Testis (tissue), 3 donors: ENCODE results near the gene SLC16A8. TPM values are rescaled to one million over a fixed set of nuclear protein-coding genes. Genes with fewer than 3 reads are reported as not detected.

ENCODE experiments used
- DNase-seq: peaks from one replicate; pipeline ENCODE4 v3.0.0-alpha.2; 2019
- H3K27ac ChIP-seq, 2 donors: fragments of 200-600 bp; sonication (generic); one replicate each; pipeline ENCODE4 v1.5.1; 2019
- H3K27me3 ChIP-seq: fragments of 200-600 bp; sonication (generic); one replicate; pipeline ENCODE4 v1.5.1; 2019
- H3K36me3 ChIP-seq: fragments of 200-600 bp; sonication (generic); one replicate; pipeline ENCODE4 v1.5.1; 2017; ENCODE audit warnings: low read depth; ENCODE audit errors: missing control alignments
- H3K4me1 ChIP-seq: fragments of 200-600 bp; sonication (generic); one replicate; pipeline ENCODE4 v1.5.1; 2019
- H3K4me3 ChIP-seq, 2 donors: fragments of 200-600 bp; sonication (generic); one replicate each; pipeline ENCODE4 v1.5.1; 2017 to 2019
- H3K9me3 ChIP-seq: fragments of 200-600 bp; sonication (generic); one replicate; pipeline ENCODE4 v1.5.1; 2017
- CTCF ChIP-seq, 3 experiments: fragments of 450-650 bp in 2 of 3; fragments of 200-600 bp in 1 of 3; sonication (generic) in 1 of 3; IDR thresholded peaks; one replicate each; pipeline ENCODE4 v1.5.1; 2016 to 2019; ENCODE audit warnings: antibody characterized with exemption in 3 of 3, mild to moderate bottlenecking in 2 of 3, moderate library complexity in 1 of 3
- POLR2A ChIP-seq: fragments of 450-650 bp; IDR thresholded peaks from one replicate; pipeline ENCODE4 v1.6.1; 2017; ENCODE audit warnings: antibody characterized with exemption, mild to moderate bottlenecking, moderate library complexity
- WGBS, 2 donors: methylation state at CpG; one replicate each; pipeline ENCODE4 v1.1.5; 2018; 5-methylcytosine and 5-hydroxymethylcytosine counted together
- intact Hi-C: fragments of 100-400 bp; cut with DNase I; formaldehyde crosslinking; loops from one replicate; pipeline ENCODE4 v1.15.1; 2023; ENCODE audit warnings: low total_unique reads
- polyA plus RNA-seq: library from polyadenylated mRNA; stranded (reverse); fragments of 350-450 nt; fragmentation: Illumina TruSeq; extraction: RNeasy Lipid Tissue Mini Kit (QIAGEN cat#74804); gene quantifications from one replicate; pipeline ENCODE4 v1.2.3, GENCODE V29; 2014; ENCODE audit warnings: low read depth, low replicate concordance; ENCODE audit not compliant: insufficient read depth
- total RNA-seq, 2 donors: library from RNA; depleted of rRNA; stranded (reverse); fragments of >200 nt; gene quantifications; one replicate each; pipeline ENCODE4 v1.2.3, GENCODE V29; 2016

SLC16A8 gene
- total and polyA plus RNA-seq, 3 donors from 2014 or later = 1.6 to 2.4 (median 2.0) TPM

GRCh38 chr22:38114484-38115398, 30.8 kb upstream of the SLC16A8 start:
- H3K9me3 ChIP-seq = no peaks in the 10 kb centered on the region
- H3K4me3 ChIP-seq = no peak overlapping the region
- peak; percentile 90 for DNase-seq
- H3K27me3 ChIP-seq = no peaks in the 10 kb centered on the region
- peak; percentile 67 to 80 (median 79) for TF ChIP-seq CTCF (IDR thresholded peaks at IDR 0.05)
- TF ChIP-seq POLR2A = no peak
- H3K36me3 ChIP-seq = no peaks in the 10 kb centered on the region
- 41 to 60% methylated on average over 18 to 32 of the region's 32 CpGs for WGBS, 2 donors
- H3K4me1 ChIP-seq = peaks cover 7% of the 10 kb centered on the region
- no peak overlapping the region for H3K27ac ChIP-seq
- intact Hi-C loops = loop anchor here (5.0 kb wide), 1 partner anchor 238 kb away; no protein-coding TSS in a partner anchor

DNA sequence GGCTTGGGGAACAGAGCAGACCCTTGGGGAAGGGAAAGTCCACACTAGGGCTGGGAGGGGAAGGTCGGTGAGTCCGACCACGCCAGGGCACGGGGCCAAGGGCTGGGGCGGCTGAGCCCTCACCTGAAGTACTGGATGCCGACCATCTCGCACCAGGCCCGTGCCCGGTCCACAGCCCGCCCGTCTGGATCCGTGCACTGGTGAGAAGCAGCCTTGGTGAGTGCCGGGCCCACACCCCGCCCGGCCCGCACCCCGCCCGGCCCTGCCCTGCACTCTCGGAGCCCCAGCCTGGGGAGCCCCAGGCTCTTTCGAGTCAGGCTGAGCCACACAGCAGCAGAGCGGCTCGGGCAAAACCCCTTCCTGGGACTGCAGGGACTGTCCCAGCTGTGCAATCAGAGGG, 28.4 kb upstream of the SLC16A8 start:
- intact Hi-C loops = no loop called here
- Histone ChIP-seq H3K9me3 (no peaks in the 10 kb centered on the region), H3K27ac (no peak overlapping the region), H3K36me3 (no peaks in the 10 kb centered on the region), H3K4me3 (no peak overlapping the region), H3K4me1 (peaks cover 15% of the 10 kb centered on the region), H3K27me3 (no peaks in the 10 kb centered on the region)
- DNase-seq = no peak
- TF ChIP-seq CTCF (IDR thresholded peaks at IDR 0.05) (no peak), POLR2A (no peak)
- WGBS, 2 donors = 96 to 97% methylated on average over 10 to 22 of the region's 22 CpGs

GRCh38 chr22:38111925-38112355, 28.0 kb upstream of the SLC16A8 start:
- no peaks in the 10 kb centered on the region for H3K36me3 ChIP-seq
- 74 to 86% methylated on average over 3 to 11 of the region's 11 CpGs for WGBS, 2 donors
- intact Hi-C loops = no loop called here

GRCh38 chr22:38110863-38111852, 27.2 kb upstream of the SLC16A8 start:
- DNase-seq = no peak
- WGBS, 2 donors = 78 to 85% methylated on average over 15 to 30 of the region's 30 CpGs
- H3K4me1 ChIP-seq = peaks cover 15% of the 10 kb centered on the region
- no peak overlapping the region for H3K27ac ChIP-seq
- intact Hi-C loops = no loop called here
- TF ChIP-seq POLR2A (no peak), CTCF (IDR thresholded peaks at IDR 0.05) (no peak)
- no peaks in the 10 kb centered on the region for H3K9me3 ChIP-seq
- no peak overlapping the region for H3K4me3 ChIP-seq
- H3K36me3 ChIP-seq = no peaks in the 10 kb centered on the region
- H3K27me3 ChIP-seq = no peaks in the 10 kb centered on the region

More at GRCh38 chr22:38111925-38112355, 28.0 kb upstream of the SLC16A8 start:
- no peak overlapping the region for H3K4me3 ChIP-seq
- TF ChIP-seq CTCF (IDR thresholded peaks at IDR 0.05) = no peak
- no peak for TF ChIP-seq POLR2A
- H3K27ac ChIP-seq = no peak overlapping the region
- no peaks in the 10 kb centered on the region for H3K9me3 ChIP-seq
- H3K27me3 ChIP-seq = no peaks in the 10 kb centered on the region
- no peak for DNase-seq
- peaks cover 15% of the 10 kb centered on the region for H3K4me1 ChIP-seq
